Cardiac fibroblast (primary cell): Measurements from ENCODE around the gene ENTHD1.

Experiments
- DNase-seq, 2 donors: peaks; one replicate each; pipeline versions ENCODE4 v3.0.0 to v3.0.0-alpha.2; 2010; ENCODE audit warnings: low read depth in 2 of 2
- H3K4me3 ChIP-seq, 2 donors: replicated peaks in 1 of 2; 1 replicate in 1 of 2; 2 replicates in 1 of 2; pipeline ENCODE4 v1.5.1; 2011; ENCODE audit warnings: low read depth in 2 of 2, low read length in 2 of 2, mild to moderate bottlenecking in 2 of 2, moderate library complexity in 1 of 2
- CTCF ChIP-seq: IDR thresholded peaks from one replicate; pipeline ENCODE4 v1.5.1; 2011; ENCODE audit warnings: low read depth, mild to moderate bottlenecking, low read length, inconsistent platforms

The ENTHD1 gene

GRCh38 chr22:39833093-39833492 lies 60.5 kb downstream of the ENTHD1 start:
- no peak overlapping the region for H3K4me3 ChIP-seq
- TF ChIP-seq CTCF: no peak
- no peak for DNase-seq

GRCh38 chr22:39832627-39833074 lies 60.9 kb downstream of the ENTHD1 start:
- no peak for TF ChIP-seq CTCF
- DNase-seq: no peak
- H3K4me3 ChIP-seq: no peak overlapping the region

GRCh38 chr22:39825661-39826102 lies 67.9 kb downstream of the ENTHD1 start:
- no peak for TF ChIP-seq CTCF
- no peak for DNase-seq
- H3K4me3 ChIP-seq: no peak overlapping the region

- H3K4me3 ChIP-seq: no peak overlapping the region
- no peak for TF ChIP-seq CTCF
These were observed 72.6 kb downstream of the ENTHD1 start for GRCh38 chr22:39821008-39821407.

GRCh38 chr22:39820256-39820655 lies 73.3 kb downstream of the ENTHD1 start:
- DNase-seq: peak; percentile 50 to 52
- no peak overlapping the region for H3K4me3 ChIP-seq
- TF ChIP-seq CTCF: no peak

More at GRCh38 chr22:39821008-39821407, 72.6 kb downstream of the ENTHD1 start:
- no peak for DNase-seq

GRCh38 chr22:39819429-39819828 lies 74.1 kb downstream of the ENTHD1 start:
- no peak overlapping the region for H3K4me3 ChIP-seq
- no peak for DNase-seq
- TF ChIP-seq CTCF: no peak

GRCh38 chr22:39818094-39818493 lies 75.5 kb downstream of the ENTHD1 start:
- no peak for TF ChIP-seq CTCF
- no peak for DNase-seq
- no peak overlapping the region for H3K4me3 ChIP-seq
